Left colon (tissue), 2 donors: ENCODE measurements around the gene RAG1. TPM values are rescaled to one million over a fixed set of nuclear protein-coding genes. Genes with fewer than 3 reads are reported as not detected.

Experiments
- ATAC-seq: fragments of 200-7000 bp; cut with Tn5 transposase; one replicate; pipeline ENCODE4 v1.9.1; 2020; ENCODE audit warnings: mild to moderate bottlenecking, moderate library complexity
- DNase-seq, 2 donors: peaks; one replicate each; pipeline ENCODE4 v3.0.0-alpha.2; 2020
- intact Hi-C, 2 donors: fragments of 100-400 bp; cut with DNase I in 1 of 2; cut with micrococcal nuclease in 1 of 2; formaldehyde crosslinking; loops; one replicate each; pipeline versions ENCODE4 v1.11.2 to v1.14.0; 2022; cut with DNase I, micrococcal nuclease
- total RNA-seq, 2 donors: library from RNA; stranded (reverse); fragmentation: NEBNext Ultra II Directional; extraction: Animal tissue kit (Norgen Biotek cat#: 25700); gene quantifications; one replicate each; pipeline ENCODE4 v1.2.1, GENCODE V29; 2021
- donor health status: DM: no; HTN: no; CAD: no.
- donor health status: DM: yes; HTN: yes; CAD: no.

RAG1 gene
- total RNA-seq, 2 donors from 2014 or later = 1.2 to 2.5 TPM

- no peak for DNase-seq
- intact Hi-C loops = no loop called here
- no peak for ATAC-seq
These were observed 51.7 kb downstream of the RAG1 start for GRCh38 chr11:36619502-36619901.

GRCh38 chr11:36620246-36620645 is 52.4 kb downstream of the RAG1 start:
- intact Hi-C loops = loop anchor here in 1 of 2 donors (10.0 kb wide), 1 partner anchor 55 kb away; the partner anchor contains the start of gene RAG1
- DNase-seq = no peak
- ATAC-seq = no peak

GRCh38 chr11:36622431-36623136 is 54.8 kb downstream of the RAG1 start:
- DNase-seq (no peak), ATAC-seq (peak; percentile 79)
- intact Hi-C loops = loop anchor here in 1 of 2 donors (10.0 kb wide), 1 partner anchor 58 kb away; the partner anchor contains the start of gene RAG1

GRCh38 chr11:36623494-36623893 is 55.7 kb downstream of the RAG1 start:
- intact Hi-C loops = loop anchor here in 1 of 2 donors (10.0 kb wide), 1 partner anchor 59 kb away; the partner anchor contains the start of gene RAG1
- ATAC-seq (no peak), DNase-seq (no peak)

GRCh38 chr11:36627006-36627405 is 59.2 kb downstream of the RAG1 start:
- DNase-seq (no peak), ATAC-seq (no peak)
- intact Hi-C loops = loop anchor here in 1 of 2 donors (10.0 kb wide), 1 partner anchor 62 kb away; the partner anchor contains the start of gene RAG1

GRCh38 chr11:36627471-36627870 is 59.7 kb downstream of the RAG1 start:
- DNase-seq = no peak
- ATAC-seq = no peak
- intact Hi-C loops = loop anchor here in 1 of 2 donors (10.0 kb wide), 1 partner anchor 63 kb away; the partner anchor contains the start of gene RAG1

- ATAC-seq (no peak), DNase-seq (no peak)
- intact Hi-C loops = loop anchor here in 1 of 2 donors (10.0 kb wide), 1 partner anchor 63 kb away; the partner anchor contains the start of gene RAG1
These were observed 60.3 kb downstream of the RAG1 start for GRCh38 chr11:36628141-36628540.

GRCh38 chr11:36628765-36629244 is 61.0 kb downstream of the RAG1 start:
- DNase-seq = no peak
- no peak for ATAC-seq
- intact Hi-C loops = loop anchor here in 1 of 2 donors (10.0 kb wide), 1 partner anchor 64 kb away; the partner anchor contains the start of gene RAG1

Other genes with a start within 250 kb of the RAG1 start
- gene TRAF6, start 57.7 kb upstream of the RAG1 start, total RNA-seq = 10 to 100 TPM; 11.7 to 15.1 TPM
- gene IFTAP, start 26.5 kb downstream of the RAG1 start, total RNA-seq = 1 to 10 TPM; 4.4 to 7.8 TPM
- not detected for gene RAG2, start 30.2 kb downstream of the RAG1 start, total RNA-seq